GM12878 (cell line): ENCODE measurements around the gene C1orf232. TPM values are rescaled to one million over a fixed set of nuclear protein-coding genes. Genes with fewer than 3 reads are reported as not detected.
A peak's percentile ranks its signal among the peaks of the same experiment; 100 is the strongest.

Source experiments
- CHD1 ChIP-seq: IDR thresholded peaks from 2 replicates; pipeline ENCODE4 v1.6.1; 2012; ENCODE audit warnings: low read depth, low read length, improper control_type of control experiment
- CREM ChIP-seq: IDR thresholded peaks from 2 replicates; pipeline ENCODE4 v1.6.1; 2014; ENCODE audit warnings: antibody characterized with exemption, low read depth
- DPF2 ChIP-seq: fragments of 450-650 bp; IDR thresholded peaks from 2 replicates; pipeline ENCODE4 v1.6.1; 2017; ENCODE audit warnings: mild to moderate bottlenecking
- KAT2A ChIP-seq: conservative IDR thresholded peaks from 2 replicates; pipeline ENCODE4 v1.6.1; 2011; ENCODE audit warnings: low read depth, low read length; ENCODE audit not compliant: control insufficient read depth
- MTA3 ChIP-seq: IDR thresholded peaks from 2 replicates; pipeline ENCODE4 v1.6.1; 2012; ENCODE audit warnings: low read length, inconsistent platforms, borderline replicate concordance
- MXI1 ChIP-seq: fragments of 150-350 bp; IDR thresholded peaks from 2 replicates; pipeline ENCODE4 v1.6.1; 2011; ENCODE audit warnings: low read depth, mild to moderate bottlenecking, inconsistent platforms, low read length, improper control_type of control experiment
- NBN ChIP-seq: fragments of 450-650 bp; IDR thresholded peaks from 2 replicates; pipeline ENCODE4 v1.6.1; 2016
- NFYA ChIP-seq: IDR thresholded peaks from 2 replicates; pipeline ENCODE4 v1.6.1; 2011; ENCODE audit warnings: low read depth, mild to moderate bottlenecking, low read length, improper control_type of control experiment, borderline replicate concordance
- NKRF ChIP-seq: fragments of 450-650 bp; conservative IDR thresholded peaks from 2 replicates; pipeline ENCODE4 v1.6.1; 2017; ENCODE audit warnings: mild to moderate bottlenecking, moderate library complexity
- PAX5 ChIP-seq: IDR thresholded peaks from 2 replicates; pipeline ENCODE4 v1.6.1; 2011; ENCODE audit warnings: low read depth, low read length, borderline replicate concordance
- TCF12 ChIP-seq: IDR thresholded peaks from 2 replicates; pipeline ENCODE4 v1.6.1; 2011; ENCODE audit warnings: low read depth, mild to moderate bottlenecking, low read length
- YY1 ChIP-seq: IDR thresholded peaks from 2 replicates; pipeline ENCODE4 v1.6.1; 2011; ENCODE audit warnings: low read depth, mild to moderate bottlenecking, low read length
- ZBTB4 ChIP-seq: fragments of 450-650 bp; formaldehyde crosslinking; IDR thresholded peaks from 2 replicates; pipeline ENCODE4 v1.4.0; 2022; ENCODE audit warnings: mild to moderate bottlenecking, moderate library complexity
- ZNF24 ChIP-seq: fragments of 450-650 bp; IDR thresholded peaks from 2 replicates; pipeline ENCODE4 v1.6.1; 2017; ENCODE audit warnings: antibody characterized with exemption, mild to moderate bottlenecking
- ZNF592 ChIP-seq: fragments of 450-650 bp; IDR thresholded peaks from 2 replicates; pipeline ENCODE4 v1.6.1; 2017; ENCODE audit warnings: mild to moderate bottlenecking, moderate library complexity
- polyA plus RNA-seq, 11 experiments: library from polyadenylated mRNA; depleted of rRNA in 4 of 11; unstranded in 6 of 11; stranded (reverse) in 5 of 11; fragments of >200 nt; fragmentation: Nextera tagmentation in 4 of 11; fragmentation: Illumina TruSeq in 1 of 11; extraction: Ambion mirVana in 4 of 11; extraction: Trizol in 1 of 11; gene quantifications; 1 replicate in 1 of 11; 2 replicates in 10 of 11; pipeline versions ENCODE4 v1.2.1 to v1.2.3, GENCODE V29; 2011 to 2016; ENCODE audit warnings: inconsistent platforms in 2 of 11, missing spikeins in 2 of 11, low read depth in 1 of 11
- total RNA-seq, 4 experiments: library from RNA; depleted of rRNA in 3 of 4; stranded (reverse); fragments of >200 nt in 3 of 4; fragmentation: Illumina TruSeq in 1 of 4; extraction: Trizol in 1 of 4; gene quantifications; 2 replicates each; pipeline versions ENCODE4 v1.2.1 to v1.2.3, GENCODE V29; 2013 to 2021
- TF ChIP-seq, protein P1 (sequence below): IDR thresholded peaks from 2 replicates; pipeline ENCODE4 v1.6.1; 2011; ENCODE audit warnings: borderline replicate concordance, low read depth, mild to moderate bottlenecking, moderate library complexity, mixed read lengths, low read length; ENCODE audit not compliant: insufficient read depth; ENCODE audit errors: extremely low read length
- TF ChIP-seq, protein P2 (sequence below): fragments of 450-650 bp; IDR thresholded peaks from 2 replicates; pipeline ENCODE4 v1.6.1; 2017; ENCODE audit warnings: low read depth, mild to moderate bottlenecking, moderate library complexity

The C1orf232 gene
- total and polyA plus RNA-seq, 10 of the 15 experiments (the other 5 are each of a cell fraction or from before 2014, with no cell fraction given) = not detected

GRCh38 chr1:26169669-26170471 lies 1.1 kb upstream of the C1orf232 start, which contains the start of gene ZNF593 (continued):
- TF ChIP-seq, protein P1, sequence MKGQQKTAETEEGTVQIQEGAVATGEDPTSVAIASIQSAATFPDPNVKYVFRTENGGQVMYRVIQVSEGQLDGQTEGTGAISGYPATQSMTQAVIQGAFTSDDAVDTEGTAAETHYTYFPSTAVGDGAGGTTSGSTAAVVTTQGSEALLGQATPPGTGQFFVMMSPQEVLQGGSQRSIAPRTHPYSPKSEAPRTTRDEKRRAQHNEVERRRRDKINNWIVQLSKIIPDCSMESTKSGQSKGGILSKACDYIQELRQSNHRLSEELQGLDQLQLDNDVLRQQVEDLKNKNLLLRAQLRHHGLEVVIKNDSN = peak; percentile 50
- TF ChIP-seq NFYA (no peak), DPF2 (peak; percentile 73), CREM (peak; percentile 99), MXI1 (peak; percentile 97), YY1 (peak; percentile 79), NKRF (peak; percentile 95), PAX5 (peak; percentile 69; the same call in 1 of the 2 replicates), ZBTB4 (no peak), NBN (peak; percentile 100), TCF12 (peak; percentile 49; the same call in 1 of the 2 replicates), MTA3 (no peak), ZNF24 (peak; percentile 32; the same call in 1 of the 2 replicates), KAT2A (no peak), CHD1 (no peak), ZNF592 (no peak; the same call in 1 of the 2 replicates)
- TF ChIP-seq, protein P2, sequence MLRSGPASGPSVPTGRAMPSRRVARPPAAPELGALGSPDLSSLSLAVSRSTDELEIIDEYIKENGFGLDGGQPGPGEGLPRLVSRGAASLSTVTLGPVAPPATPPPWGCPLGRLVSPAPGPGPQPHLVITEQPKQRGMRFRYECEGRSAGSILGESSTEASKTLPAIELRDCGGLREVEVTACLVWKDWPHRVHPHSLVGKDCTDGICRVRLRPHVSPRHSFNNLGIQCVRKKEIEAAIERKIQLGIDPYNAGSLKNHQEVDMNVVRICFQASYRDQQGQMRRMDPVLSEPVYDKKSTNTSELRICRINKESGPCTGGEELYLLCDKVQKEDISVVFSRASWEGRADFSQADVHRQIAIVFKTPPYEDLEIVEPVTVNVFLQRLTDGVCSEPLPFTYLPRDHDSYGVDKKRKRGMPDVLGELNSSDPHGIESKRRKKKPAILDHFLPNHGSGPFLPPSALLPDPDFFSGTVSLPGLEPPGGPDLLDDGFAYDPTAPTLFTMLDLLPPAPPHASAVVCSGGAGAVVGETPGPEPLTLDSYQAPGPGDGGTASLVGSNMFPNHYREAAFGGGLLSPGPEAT = no peak
